ENCODE results near the gene SDK1. TPM values are rescaled to one million over a fixed set of nuclear protein-coding genes. Genes with fewer than 3 reads are reported as not detected.

Gene SDK1
- total and polyA plus RNA-seq, 4 donors, result 0.12 to 0.47 (median 0.36) TPM

GRCh38 chr7:3426064-3426463, 125.0 kb downstream of the SDK1 start:
- peaks cover 0 to 4% (median under 1%) of the 10 kb centered on the region in 4 donors for H3K9me3 ChIP-seq (ENCODE audit: control insufficient read depth in 4 of 4, low read length in 3 of 4)
- no peak overlapping the region for H3K27ac ChIP-seq (ENCODE audit: low read depth in 1 of 2, low read length in 2 of 2)
- 48% methylated on average over 4 of the region's 4 CpGs for WGBS
- no peaks in the 10 kb centered on the region for H3K36me3 ChIP-seq (ENCODE audit: control insufficient read depth in 4 of 4, insufficient read depth in 3 of 4, low read depth in 1 of 4, low read length in 3 of 4)
- no peak overlapping the region for H3K9ac ChIP-seq (ENCODE audit: low read depth in 1 of 2, low read length in 2 of 2)
- H3K4me1 ChIP-seq (ENCODE audit: control insufficient read depth in 4 of 4, insufficient read depth in 4 of 4, low read length in 3 of 4), result no peaks in the 10 kb centered on the region
- no peak overlapping the region for H3K4me3 ChIP-seq (ENCODE audit: low read depth in 1 of 3, low read length in 3 of 3)
- H3K27me3 ChIP-seq (ENCODE audit: control insufficient read depth in 4 of 4, insufficient read depth in 4 of 4, low read length in 3 of 4), result no peaks in the 10 kb centered on the region
- TF ChIP-seq YY1 (IDR thresholded peaks at IDR 0.05), result no peak
- TF ChIP-seq REST (IDR thresholded peaks at IDR 0.05), result no peak
- no peak for TF ChIP-seq RXRA (IDR thresholded peaks at IDR 0.05)
- TF ChIP-seq SP1 (IDR thresholded peaks at IDR 0.05), result no peak
- TF ChIP-seq EGR1 (IDR thresholded peaks at IDR 0.05; ENCODE audit: low read depth in 2 of 2), result no peak
- DNase-seq (ENCODE audit: low spot score), result no peak

GRCh38 chr7:3427957-3428356, 126.9 kb downstream of the SDK1 start:
- Histone ChIP-seq H3K4me1 (ENCODE audit: control insufficient read depth in 4 of 4, insufficient read depth in 4 of 4, low read length in 3 of 4) (no peaks in the 10 kb centered on the region), H3K36me3 (ENCODE audit: control insufficient read depth in 4 of 4, insufficient read depth in 3 of 4, low read depth in 1 of 4, low read length in 3 of 4) (no peaks in the 10 kb centered on the region), H3K27me3 (ENCODE audit: control insufficient read depth in 4 of 4, insufficient read depth in 4 of 4, low read length in 3 of 4) (no peaks in the 10 kb centered on the region), H3K27ac (ENCODE audit: low read depth in 1 of 2, low read length in 2 of 2) (no peak overlapping the region), H3K4me3 (ENCODE audit: low read depth in 1 of 3, low read length in 3 of 3) (no peak overlapping the region), H3K9me3 (ENCODE audit: control insufficient read depth in 4 of 4, low read length in 3 of 4) (no peaks in the 10 kb centered on the region), H3K9ac (ENCODE audit: low read depth in 1 of 2, low read length in 2 of 2) (no peak overlapping the region)
- no peak for TF ChIP-seq ATF3 (IDR thresholded peaks at IDR 0.05)
- TF ChIP-seq RXRA (IDR thresholded peaks at IDR 0.05), result no peak
- no peak for TF ChIP-seq YY1 (IDR thresholded peaks at IDR 0.05)
- TF ChIP-seq HNF4A (conservative IDR thresholded peaks at IDR 0.05), result no peak
- no peak for TF ChIP-seq SP1 (IDR thresholded peaks at IDR 0.05)
- TF ChIP-seq NR2F2 (IDR thresholded peaks at IDR 0.05), result no peak
- no peak for TF ChIP-seq JUND (IDR thresholded peaks at IDR 0.05)
- no peak for TF ChIP-seq FOXA1 (IDR thresholded peaks at IDR 0.05)
- TF ChIP-seq GABPA (IDR thresholded peaks at IDR 0.05 in 1 of 2, conservative IDR thresholded peaks at IDR 0.05 in 1 of 2), result no peak
- no peak for TF ChIP-seq RAD21 (IDR thresholded peaks at IDR 0.05)
- no peak for TF ChIP-seq CTCF (IDR thresholded peaks at IDR 0.05; ENCODE audit: low read depth, low read length, missing input control)
- no peak for TF ChIP-seq FOXA2 (IDR thresholded peaks at IDR 0.05)
- no peak for TF ChIP-seq ZBTB33 (IDR thresholded peaks at IDR 0.05)
- no peak for TF ChIP-seq MAX (IDR thresholded peaks at IDR 0.05)
- TF ChIP-seq TAF1 (conservative IDR thresholded peaks at IDR 0.05), result no peak
- no peak for TF ChIP-seq HNF4G (IDR thresholded peaks at IDR 0.05)
- no peak for TF ChIP-seq EGR1 (IDR thresholded peaks at IDR 0.05; ENCODE audit: low read depth in 2 of 2)
- TF ChIP-seq REST (IDR thresholded peaks at IDR 0.05), result no peak
- 94% methylated on average over 1 of the region's 1 CpG for WGBS
- no peak for DNase-seq (ENCODE audit: low spot score)

Measured in liver (tissue), 9 donors.